Upper lobe of right lung (tissue), 1 donor: ENCODE results near the gene MFSD2B. TPM values are rescaled to one million over a fixed set of nuclear protein-coding genes. Genes with fewer than 3 reads are reported as not detected.
"Not testable (repeated sequence)": the region's sequence is repeated elsewhere in the genome, so short reads cannot be mapped to it uniquely, and the experiment has no call there.

ENCODE experiments used
- ATAC-seq: fragments of 200-7000 bp; cut with Tn5 transposase; one replicate; pipeline ENCODE4 v1.9.1; 2020; ENCODE audit warnings: mild to moderate bottlenecking, moderate library complexity
- DNase-seq: peaks from one replicate; pipeline ENCODE4 v3.0.0-alpha.2; 2020
- H3K27ac ChIP-seq: fragments of 200-600 bp; one replicate; pipeline ENCODE4 v1.8.0; 2022
- H3K27me3 ChIP-seq: fragments of 200-600 bp; one replicate; pipeline ENCODE4 v1.8.0; 2022; ENCODE audit warnings: mild to moderate bottlenecking
- H3K36me3 ChIP-seq: fragments of 200-600 bp; one replicate; pipeline ENCODE4 v1.8.0; 2022
- H3K4me1 ChIP-seq: fragments of 200-600 bp; one replicate; pipeline ENCODE4 v1.8.0; 2022
- H3K4me3 ChIP-seq: fragments of 200-600 bp; one replicate; pipeline ENCODE4 v1.8.0; 2022; ENCODE audit warnings: mild to moderate bottlenecking
- H3K9me3 ChIP-seq: fragments of 200-600 bp; one replicate; pipeline ENCODE4 v1.8.0; 2022
- intact Hi-C: fragments of 100-400 bp; cut with DNase I; formaldehyde crosslinking; loops from one replicate; pipeline ENCODE4 v1.11.0; 2022
- total RNA-seq: library from RNA; stranded (reverse); fragmentation: NEBNext Ultra II Directional; extraction: Animal tissue kit (Norgen Biotek cat#: 25700); gene quantifications from one replicate; pipeline ENCODE4 v1.2.1, GENCODE V29; 2021
- TF ChIP-seq, protein P1 (sequence below): fragments of 200-600 bp; IDR thresholded peaks from one replicate; pipeline ENCODE4 v1.8.0; 2022; ENCODE audit warnings: antibody characterized with exemption
- donor health status: DM: no; HTN: yes; CAD: no; lungs with severe emphysema.

MFSD2B gene
- total RNA-seq, 1 donor from 2014 or later: 0.35 TPM

DNA sequence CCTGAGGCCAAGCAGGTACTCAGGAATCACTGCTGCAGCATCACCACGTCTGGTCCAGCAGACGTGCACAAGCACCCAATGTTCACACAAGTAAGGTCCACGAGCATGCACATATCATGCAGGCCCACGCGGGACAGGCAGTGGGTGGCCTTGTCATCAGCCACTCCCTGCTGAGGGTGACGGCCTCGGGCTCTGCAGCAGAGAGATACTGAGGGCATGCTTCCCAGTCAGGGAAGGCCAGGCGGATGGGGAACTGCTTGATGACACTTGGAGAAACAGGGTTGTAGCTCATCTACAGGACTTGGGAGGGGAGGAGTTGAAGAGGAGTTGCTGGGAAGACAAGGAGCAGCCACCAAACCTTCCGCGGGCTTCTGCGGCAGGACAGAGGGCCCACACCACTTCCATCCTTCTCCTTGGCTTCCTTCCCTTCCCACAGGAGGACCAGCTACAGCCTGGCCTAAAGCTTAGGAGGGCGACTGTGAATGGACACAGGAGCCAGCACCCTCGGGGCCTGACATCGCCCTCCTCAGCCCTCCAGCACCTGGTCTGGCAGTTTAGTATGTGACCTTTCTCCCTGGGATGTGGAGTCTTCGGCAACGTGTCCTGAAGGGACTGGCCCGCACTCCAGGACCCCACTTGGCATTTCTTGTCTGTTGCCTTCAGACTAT lies 15.2 kb downstream of the MFSD2B start:
- Histone ChIP-seq H3K4me3 (no peak overlapping the region), H3K27me3 (no peaks in the 10 kb centered on the region), H3K4me1 (no peaks in the 10 kb centered on the region), H3K9me3 (no peaks in the 10 kb centered on the region), H3K27ac (no peak overlapping the region), H3K36me3 (peaks cover 14% of the 10 kb centered on the region)
- no peak for DNase-seq
- no peak for ATAC-seq
- intact Hi-C loops: no loop called here
- TF ChIP-seq, protein P1, sequence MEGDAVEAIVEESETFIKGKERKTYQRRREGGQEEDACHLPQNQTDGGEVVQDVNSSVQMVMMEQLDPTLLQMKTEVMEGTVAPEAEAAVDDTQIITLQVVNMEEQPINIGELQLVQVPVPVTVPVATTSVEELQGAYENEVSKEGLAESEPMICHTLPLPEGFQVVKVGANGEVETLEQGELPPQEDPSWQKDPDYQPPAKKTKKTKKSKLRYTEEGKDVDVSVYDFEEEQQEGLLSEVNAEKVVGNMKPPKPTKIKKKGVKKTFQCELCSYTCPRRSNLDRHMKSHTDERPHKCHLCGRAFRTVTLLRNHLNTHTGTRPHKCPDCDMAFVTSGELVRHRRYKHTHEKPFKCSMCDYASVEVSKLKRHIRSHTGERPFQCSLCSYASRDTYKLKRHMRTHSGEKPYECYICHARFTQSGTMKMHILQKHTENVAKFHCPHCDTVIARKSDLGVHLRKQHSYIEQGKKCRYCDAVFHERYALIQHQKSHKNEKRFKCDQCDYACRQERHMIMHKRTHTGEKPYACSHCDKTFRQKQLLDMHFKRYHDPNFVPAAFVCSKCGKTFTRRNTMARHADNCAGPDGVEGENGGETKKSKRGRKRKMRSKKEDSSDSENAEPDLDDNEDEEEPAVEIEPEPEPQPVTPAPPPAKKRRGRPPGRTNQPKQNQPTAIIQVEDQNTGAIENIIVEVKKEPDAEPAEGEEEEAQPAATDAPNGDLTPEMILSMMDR: no peak

DNA sequence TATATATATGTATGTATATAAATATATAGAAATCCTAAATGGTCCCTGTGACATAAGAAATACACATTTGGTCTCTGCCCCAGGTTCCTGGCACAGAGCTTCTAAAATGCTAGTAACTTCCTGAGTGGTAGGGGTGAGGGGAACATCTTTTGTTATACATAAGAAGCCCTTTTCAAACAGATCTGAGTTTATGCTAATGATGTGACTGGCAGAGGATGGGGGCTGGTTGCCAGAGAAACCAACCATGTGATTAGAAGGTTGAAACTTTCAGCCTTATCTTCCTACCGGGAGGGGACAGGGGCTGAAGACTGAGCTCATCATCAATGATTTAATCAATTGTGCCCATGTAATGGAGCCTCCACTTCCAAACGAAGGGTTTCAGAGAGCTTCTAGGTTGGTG lies 16.3 kb downstream of the MFSD2B start:
- DNase-seq (no peak), ATAC-seq (no peak)
- intact Hi-C loops: no loop called here
- H3K27me3 ChIP-seq: no peaks in the 10 kb centered on the region
- H3K4me3 ChIP-seq: no peak overlapping the region
- peaks cover 25% of the 10 kb centered on the region for H3K36me3 ChIP-seq
- H3K9me3 ChIP-seq: no peaks in the 10 kb centered on the region
- TF ChIP-seq, protein P1: no peak
- H3K4me1 ChIP-seq: no peaks in the 10 kb centered on the region
- H3K27ac ChIP-seq: no peak overlapping the region

DNA sequence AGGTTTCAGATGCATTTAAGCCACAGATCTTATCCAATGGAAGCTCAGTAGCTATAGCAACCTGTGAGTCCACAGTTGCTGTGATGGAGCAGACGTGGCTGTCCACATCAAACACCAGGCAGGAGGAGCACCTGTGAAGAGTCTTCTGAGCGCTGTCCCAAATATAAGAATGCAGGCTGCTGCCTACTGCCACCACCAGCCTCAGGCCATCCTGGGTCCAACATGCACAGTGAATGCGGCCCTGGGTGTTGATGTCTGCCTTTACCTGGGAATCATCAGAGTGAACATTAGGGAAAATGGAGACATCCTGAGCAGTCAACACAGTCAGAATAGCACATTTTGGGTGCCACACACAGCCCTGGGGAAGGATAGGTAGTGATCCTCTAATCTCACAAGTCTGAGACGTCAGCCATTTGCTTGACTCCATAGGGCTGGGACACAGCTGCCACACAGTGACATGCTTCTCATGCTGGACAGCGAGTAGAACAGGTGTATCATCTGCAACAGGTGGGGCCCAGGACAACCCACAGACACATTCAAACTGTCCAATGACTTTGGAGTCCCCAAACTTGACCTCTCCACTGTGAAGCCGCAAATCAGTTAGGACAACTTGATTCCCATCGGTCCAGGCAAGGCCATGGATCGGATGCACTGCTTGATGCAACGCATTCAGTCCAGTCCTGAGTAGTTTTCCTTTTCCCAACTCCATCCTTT lies 29.1 kb downstream of the MFSD2B start:
- no peak for DNase-seq
- TF ChIP-seq, protein P1: no peak
- H3K27me3 ChIP-seq: no peaks in the 10 kb centered on the region

DNA sequence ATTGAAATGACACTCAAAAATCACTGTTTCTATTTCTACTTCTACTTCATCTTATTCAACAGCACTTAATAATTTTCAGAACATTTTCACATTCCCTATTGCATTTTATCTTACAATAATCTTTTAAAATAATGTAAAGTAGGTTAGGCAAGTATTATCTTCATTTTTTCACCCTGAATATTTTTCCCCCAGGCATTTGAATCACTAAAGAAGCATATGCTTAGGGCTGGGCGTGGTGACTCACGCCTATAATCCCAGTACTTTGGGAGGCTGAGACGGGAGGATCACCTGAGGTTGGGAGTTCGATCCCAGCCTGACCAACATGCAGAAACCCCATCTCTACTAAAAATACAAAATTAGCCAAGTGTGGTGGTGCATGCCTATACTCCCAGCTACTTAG lies 30.6 kb downstream of the MFSD2B start:
- TF ChIP-seq, protein P1: no peak
- Histone ChIP-seq H3K4me1 (no peaks in the 10 kb centered on the region), H3K4me3 (no peak overlapping the region), H3K36me3 (peaks cover 34% of the 10 kb centered on the region), H3K27ac (no peak overlapping the region), H3K27me3 (no peaks in the 10 kb centered on the region), H3K9me3 (no peaks in the 10 kb centered on the region)
- intact Hi-C loops: no loop called here
- ATAC-seq (no peak), DNase-seq (no peak)

More for the DNA sequence above, 29.1 kb downstream of the MFSD2B start:
- Histone ChIP-seq H3K4me1 (no peaks in the 10 kb centered on the region), H3K27ac (no peak overlapping the region), H3K9me3 (no peaks in the 10 kb centered on the region), H3K4me3 (no peak overlapping the region), H3K36me3 (peaks cover 34% of the 10 kb centered on the region)
- intact Hi-C loops: no loop called here
- no peak for ATAC-seq

DNA sequence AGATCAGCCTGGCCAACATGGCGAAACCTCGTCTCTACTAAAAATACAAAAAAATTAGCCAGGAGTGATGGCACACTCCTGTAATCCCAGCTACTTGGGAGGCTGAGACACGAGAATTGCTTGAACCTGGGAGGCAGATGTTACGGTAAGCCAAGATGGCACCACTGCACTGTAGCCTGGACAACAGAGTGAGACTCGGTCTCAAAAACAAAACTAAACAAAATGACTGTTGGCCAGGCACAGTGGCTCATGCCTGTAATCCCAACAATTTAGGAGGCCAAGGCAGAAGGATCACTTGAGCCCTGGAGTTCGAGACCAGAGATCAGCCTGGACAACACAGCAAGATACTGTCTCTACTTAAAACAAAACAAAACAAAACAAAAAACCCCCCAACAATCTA lies 33.2 kb downstream of the MFSD2B start:
- H3K4me1 ChIP-seq, H3K4me3 ChIP-seq, H3K27me3 ChIP-seq, intact Hi-C loops, ATAC-seq, DNase-seq, H3K27ac ChIP-seq, H3K9me3 ChIP-seq: not testable (repeated sequence)
- H3K36me3 ChIP-seq: peaks cover 13% of the 10 kb centered on the region
